ENCODE measurements around the gene KCNQ1OT1. TPM values are rescaled to one million over a fixed set of nuclear protein-coding genes. Genes with fewer than 3 reads are reported as not detected.

The KCNQ1OT1 gene
- total and polyA plus RNA-seq, 9 of the 15 experiments (the other 6 are each of a cell fraction or from before 2014, with no cell fraction given), result 0.04 to 2.3 (median 0.74) TPM

GRCh38 chr11:2661173-2662023 is 38.4 kb downstream of the KCNQ1OT1 start:
- Histone ChIP-seq H3K9me3 (replicated peaks; ENCODE audit: control insufficient read depth, insufficient read depth, low read depth, low read length) (peaks cover 35% of the 10 kb centered on the region), H3K4me1 (replicated peaks in 1 of 2; ENCODE audit: control insufficient read depth in 2 of 2, insufficient read depth in 2 of 2, low read length in 2 of 2) (no peaks in the 10 kb centered on the region), H3K27ac (ENCODE audit: extremely low read depth, low read depth, low read length) (no peak overlapping the region), H3K79me2 (ENCODE audit: control insufficient read depth, insufficient read depth, low read length) (no peaks in the 10 kb centered on the region), H3K9ac (ENCODE audit: insufficient read depth in 1 of 2, low read depth in 2 of 2, low read length in 2 of 2) (no peak overlapping the region), H3K36me3 (ENCODE audit: control insufficient read depth, insufficient read depth, low read length) (peaks cover 8% of the 10 kb centered on the region; the same call in 1 of the 3 replicates), H3K9me1 (ENCODE audit: control insufficient read depth, insufficient read depth, low read length) (no peaks in the 10 kb centered on the region), H3K4me2 (ENCODE audit: insufficient read depth, low read length) (no peak overlapping the region), H3K27me3 (ENCODE audit: control insufficient read depth in 2 of 2, insufficient read depth in 2 of 2, low read length in 2 of 2) (no peaks in the 10 kb centered on the region), H2AFZ (ENCODE audit: low read depth, low read length) (no peak overlapping the region), H4K20me1 (replicated peaks; ENCODE audit: control insufficient read depth, insufficient read depth, low read length) (no peaks in the 10 kb centered on the region), H3K4me3 (no peak overlapping the region)
- DNase-seq (ENCODE audit: extremely low read depth in 1 of 4, low spot score in 3 of 4), result no peak
- ChIA-PET CTCF (ENCODE audit: low intra/inter-chr PET ratio) (no interaction called here), POLR2A (interaction anchor here (0.7 to 1.2 kb wide), 2 partner anchors 29 to 1310 kb away, joined by 3 to 4 read pairs; no protein-coding TSS in a partner anchor)
- in situ Hi-C loops (cut with MboI), result no loop called here
- ATAC-seq, result no peak
- FAIRE-seq, result no peak
- intact Hi-C loops (cut with micrococcal nuclease), result no loop called here
- no TSS peak for BruUV-seq (replicated peaks)
- WGBS (ENCODE audit: insufficient coverage, low coverage, missing lambda C conversion rate), result 39% methylated on average over 4 of the region's 4 CpGs
- no peak for TF ChIP-seq ZBED1 (IDR thresholded peaks at IDR 0.05)
- TF ChIP-seq SMAD1 (IDR thresholded peaks at IDR 0.05; ENCODE audit: low read depth, low read length, partially characterized antibody), result no peak

- in situ Hi-C loops (cut with MboI) (no loop called here), intact Hi-C loops (cut with micrococcal nuclease) (no loop called here)
- FAIRE-seq (no peak), ATAC-seq (no peak), DNase-seq (ENCODE audit: extremely low read depth in 1 of 4, low spot score in 3 of 4) (no peak)
- Histone ChIP-seq H3K27ac (ENCODE audit: extremely low read depth, low read depth, low read length) (no peak overlapping the region), H3K36me3 (ENCODE audit: control insufficient read depth, insufficient read depth, low read length) (peaks cover 7% of the 10 kb centered on the region; the same call in 1 of the 3 replicates), H3K9me1 (ENCODE audit: control insufficient read depth, insufficient read depth, low read length) (no peaks in the 10 kb centered on the region), H2AFZ (ENCODE audit: low read depth, low read length) (no peak overlapping the region), H3K4me3 (no peak overlapping the region), H3K4me2 (ENCODE audit: insufficient read depth, low read length) (no peak overlapping the region), H3K4me1 (replicated peaks in 1 of 2; ENCODE audit: control insufficient read depth in 2 of 2, insufficient read depth in 2 of 2, low read length in 2 of 2) (no peaks in the 10 kb centered on the region), H3K9ac (ENCODE audit: insufficient read depth in 1 of 2, low read depth in 2 of 2, low read length in 2 of 2) (no peak overlapping the region), H3K27me3 (ENCODE audit: control insufficient read depth in 2 of 2, insufficient read depth in 2 of 2, low read length in 2 of 2) (no peaks in the 10 kb centered on the region), H4K20me1 (replicated peaks; ENCODE audit: control insufficient read depth, insufficient read depth, low read length) (no peaks in the 10 kb centered on the region), H3K79me2 (ENCODE audit: control insufficient read depth, insufficient read depth, low read length) (no peaks in the 10 kb centered on the region), H3K9me3 (replicated peaks; ENCODE audit: control insufficient read depth, insufficient read depth, low read depth, low read length) (peaks cover 35% of the 10 kb centered on the region)
- ChIA-PET CTCF (ENCODE audit: low intra/inter-chr PET ratio) (no interaction called here), POLR2A (interaction anchor here (0.5 to 1.2 kb wide), 2 partner anchors 21 to 30 kb away, joined by 3 to 4 read pairs; no protein-coding TSS in a partner anchor)
- WGBS (ENCODE audit: insufficient coverage, low coverage, missing lambda C conversion rate), result 67% methylated on average over 2 of the region's 2 CpGs
- no TSS peak for BruUV-seq (replicated peaks)
- TF ChIP-seq L3MBTL2 (IDR thresholded peaks at IDR 0.05), result no peak
- no peak for TF ChIP-seq EP300 (IDR thresholded peaks at IDR 0.05; ENCODE audit: low read length)
- TF ChIP-seq PTBP1 (IDR thresholded peaks at IDR 0.05; ENCODE audit: low read depth, low read length), result no peak
- no peak for TF ChIP-seq MAZ (CRISPR knock-in tag; conservative IDR thresholded peaks at IDR 0.05 in 1 of 2, IDR thresholded peaks at IDR 0.05 in 1 of 2)
- TF ChIP-seq ZNF280B (CRISPR knock-in tag; IDR thresholded peaks at IDR 0.05), result peak; percentile 68; the same call in 1 of the 2 replicates
- peak; percentile 72; the same call in 1 of the 2 replicates for TF ChIP-seq XRCC3 (IDR thresholded peaks at IDR 0.05)
- peak; percentile 97 for TF ChIP-seq ZNF75A (CRISPR knock-in tag; IDR thresholded peaks at IDR 0.05)
- TF ChIP-seq TBL1XR1 (IDR thresholded peaks at IDR 0.05; ENCODE audit: low read length in 2 of 2), result no peak
- no peak for TF ChIP-seq SIX5 (IDR thresholded peaks at IDR 0.05; ENCODE audit: borderline replicate concordance in 1 of 2, insufficient read depth in 1 of 2, low read depth in 1 of 2, low read length in 2 of 2)
- TF ChIP-seq ZNF239 (CRISPR knock-in tag; IDR thresholded peaks at IDR 0.05), result no peak
- TF ChIP-seq HMBOX1 (IDR thresholded peaks at IDR 0.05), result no peak
These were observed 39.3 kb downstream of the KCNQ1OT1 start for GRCh38 chr11:2660357-2660939.
